Stimulated activated memory B cell treated with anti-CD40 and anti-IgM and Interleukin-4, amounts not matched to agents 10 μg/mL and 1 μg/mL and 100 μg/mL, for 72 hours (primary cell): ENCODE measurements around the gene LDHD.

ENCODE experiments used
- ATAC-seq: fragments of 150-1000 bp; cut with Tn5 transposase; 2 replicates; pipeline ENCODE4 v1.10.0; 2021
- H3K27ac Mint-ChIP-seq: one replicate; pipeline ENCODE4 v1.8.0; 2022; ENCODE audit warnings: mild to moderate bottlenecking, mixed read lengths
- H3K27me3 Mint-ChIP-seq: one replicate; pipeline ENCODE4 v1.8.0; 2022; ENCODE audit warnings: mixed read lengths
- H3K36me3 Mint-ChIP-seq: one replicate; pipeline ENCODE4 v1.8.0; 2022; ENCODE audit warnings: mixed read lengths
- H3K4me1 Mint-ChIP-seq: one replicate; pipeline ENCODE4 v1.8.0; 2022; ENCODE audit warnings: mixed read lengths
- H3K4me3 Mint-ChIP-seq: one replicate; pipeline ENCODE4 v1.8.0; 2022; ENCODE audit warnings: mild to moderate bottlenecking, moderate library complexity, mixed read lengths
- H3K9me3 Mint-ChIP-seq: one replicate; pipeline ENCODE4 v1.8.0; 2022; ENCODE audit warnings: mixed read lengths

LDHD gene

GRCh38 chr16:75081179-75081859 lies 35.3 kb downstream of the LDHD start:
- Mint-ChIP-seq H3K27ac (no peak overlapping the region), H3K4me3 (peak overlapping the region; percentile 63), H3K27me3 (peaks cover 60% of the 10 kb centered on the region), H3K4me1 (peaks cover 23% of the 10 kb centered on the region), H3K36me3 (peaks cover 5% of the 10 kb centered on the region), H3K9me3 (no peaks in the 10 kb centered on the region)
- ATAC-seq: peak; percentile 86

- Mint-ChIP-seq H3K36me3 (peaks cover 1% of the 10 kb centered on the region), H3K9me3 (no peaks in the 10 kb centered on the region), H3K4me3 (no peak overlapping the region), H3K4me1 (peaks cover 30% of the 10 kb centered on the region), H3K27ac (no peak overlapping the region), H3K27me3 (peaks cover 61% of the 10 kb centered on the region)
- ATAC-seq: no peak
Observed at GRCh38 chr16:75080205-75081029, 36.2 kb downstream of the LDHD start.

- H3K36me3 Mint-ChIP-seq: no peaks in the 10 kb centered on the region
- no peak overlapping the region for H3K4me3 Mint-ChIP-seq
- H3K4me1 Mint-ChIP-seq: peaks cover 35% of the 10 kb centered on the region
Observed at GRCh38 chr16:75079346-75079926, 37.1 kb downstream of the LDHD start.

GRCh38 chr16:75078886-75079285 lies 37.7 kb downstream of the LDHD start:
- no peaks in the 10 kb centered on the region for H3K9me3 Mint-ChIP-seq
- H3K4me1 Mint-ChIP-seq: peaks cover 40% of the 10 kb centered on the region
- H3K27ac Mint-ChIP-seq: no peak overlapping the region
- H3K4me3 Mint-ChIP-seq: no peak overlapping the region
- peaks cover 66% of the 10 kb centered on the region for H3K27me3 Mint-ChIP-seq
- no peaks in the 10 kb centered on the region for H3K36me3 Mint-ChIP-seq
- no peak for ATAC-seq

More at GRCh38 chr16:75079346-75079926, 37.1 kb downstream of the LDHD start:
- Mint-ChIP-seq H3K27me3 (peaks cover 61% of the 10 kb centered on the region), H3K9me3 (no peaks in the 10 kb centered on the region), H3K27ac (no peak overlapping the region)
- no peak for ATAC-seq

- H3K27me3 Mint-ChIP-seq: peaks cover 54% of the 10 kb centered on the region
- H3K4me1 Mint-ChIP-seq: peaks cover 30% of the 10 kb centered on the region
- H3K36me3 Mint-ChIP-seq: no peaks in the 10 kb centered on the region
- H3K9me3 Mint-ChIP-seq: no peaks in the 10 kb centered on the region
- ATAC-seq: no peak
- no peak overlapping the region for H3K4me3 Mint-ChIP-seq
- H3K27ac Mint-ChIP-seq: no peak overlapping the region
Observed at GRCh38 chr16:75075688-75076268, 40.8 kb downstream of the LDHD start.

GRCh38 chr16:75074920-75075687 lies 41.5 kb downstream of the LDHD start:
- ATAC-seq: peak; percentile 99
- Mint-ChIP-seq H3K27me3 (peaks cover 53% of the 10 kb centered on the region), H3K9me3 (no peaks in the 10 kb centered on the region), H3K36me3 (no peaks in the 10 kb centered on the region), H3K27ac (no peak overlapping the region), H3K4me3 (no peak overlapping the region), H3K4me1 (peaks cover 30% of the 10 kb centered on the region)

GRCh38 chr16:75074304-75074793 lies 42.2 kb downstream of the LDHD start:
- Mint-ChIP-seq H3K4me1 (peaks cover 30% of the 10 kb centered on the region), H3K36me3 (no peaks in the 10 kb centered on the region)
- ATAC-seq: no peak

GRCh38 chr16:75073545-75074303 lies 42.9 kb downstream of the LDHD start:
- Mint-ChIP-seq H3K27ac (no peak overlapping the region), H3K36me3 (no peaks in the 10 kb centered on the region), H3K4me3 (no peak overlapping the region), H3K27me3 (peaks cover 55% of the 10 kb centered on the region), H3K9me3 (peaks cover 3% of the 10 kb centered on the region), H3K4me1 (peaks cover 30% of the 10 kb centered on the region)
- ATAC-seq: no peak

More at GRCh38 chr16:75074304-75074793, 42.2 kb downstream of the LDHD start:
- Mint-ChIP-seq H3K27me3 (peaks cover 55% of the 10 kb centered on the region), H3K9me3 (peaks cover 3% of the 10 kb centered on the region), H3K4me3 (no peak overlapping the region), H3K27ac (no peak overlapping the region)

GRCh38 chr16:75072239-75072947 lies 44.2 kb downstream of the LDHD start:
- Mint-ChIP-seq H3K9me3 (peaks cover 3% of the 10 kb centered on the region), H3K27me3 (peaks cover 47% of the 10 kb centered on the region), H3K4me3 (no peak overlapping the region), H3K36me3 (no peaks in the 10 kb centered on the region), H3K4me1 (peaks cover 30% of the 10 kb centered on the region), H3K27ac (no peak overlapping the region)
- ATAC-seq: no peak

- ATAC-seq: no peak
- no peak overlapping the region for H3K4me3 Mint-ChIP-seq
- peaks cover 47% of the 10 kb centered on the region for H3K27me3 Mint-ChIP-seq
- no peak overlapping the region for H3K27ac Mint-ChIP-seq
- peaks cover 3% of the 10 kb centered on the region for H3K9me3 Mint-ChIP-seq
- H3K36me3 Mint-ChIP-seq: no peaks in the 10 kb centered on the region
- peaks cover 26% of the 10 kb centered on the region for H3K4me1 Mint-ChIP-seq
Observed at GRCh38 chr16:75071621-75072020, 45.0 kb downstream of the LDHD start.

- no peak overlapping the region for H3K27ac Mint-ChIP-seq
Observed at GRCh38 chr16:75070012-75070841, 46.4 kb downstream of the LDHD start.

GRCh38 chr16:75068085-75069031 lies 48.2 kb downstream of the LDHD start:
- ATAC-seq: no peak
- peaks cover under 1% of the 10 kb centered on the region for H3K4me1 Mint-ChIP-seq
- peaks cover 41% of the 10 kb centered on the region for H3K27me3 Mint-ChIP-seq
- no peak overlapping the region for H3K4me3 Mint-ChIP-seq
- H3K9me3 Mint-ChIP-seq: peaks cover 3% of the 10 kb centered on the region
- H3K27ac Mint-ChIP-seq: no peak overlapping the region
- H3K36me3 Mint-ChIP-seq: no peaks in the 10 kb centered on the region

More at GRCh38 chr16:75070012-75070841, 46.4 kb downstream of the LDHD start:
- no peaks in the 10 kb centered on the region for H3K36me3 Mint-ChIP-seq
- H3K9me3 Mint-ChIP-seq: peaks cover 3% of the 10 kb centered on the region
- no peak for ATAC-seq
- peaks cover 15% of the 10 kb centered on the region for H3K4me1 Mint-ChIP-seq
- H3K4me3 Mint-ChIP-seq: no peak overlapping the region
- peaks cover 46% of the 10 kb centered on the region for H3K27me3 Mint-ChIP-seq
